Measurements from ENCODE around the gene CTNNA2.

CTNNA2 gene

DNA sequence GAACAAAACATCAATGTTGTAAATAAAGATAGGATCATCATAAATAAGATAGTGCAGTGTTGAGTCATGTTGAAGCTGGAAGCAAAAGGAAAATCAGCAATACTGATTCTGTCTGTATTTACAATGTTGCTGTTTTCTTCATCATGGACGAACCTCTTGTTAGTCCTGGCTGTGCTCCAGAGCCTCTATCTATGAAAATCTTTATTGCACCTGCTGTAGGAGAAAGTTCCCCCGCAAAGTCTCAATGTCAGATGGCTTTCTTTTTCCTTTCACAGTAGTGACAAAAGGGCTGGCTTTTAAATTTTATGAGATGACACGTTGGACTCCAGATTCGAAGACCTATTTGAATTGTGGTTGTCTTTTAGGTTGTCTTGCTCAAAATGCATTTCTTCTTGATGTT is 890.2 kb downstream of the CTNNA2 start:
- no peak for DNase-seq (ENCODE audit: low read depth)

DNA sequence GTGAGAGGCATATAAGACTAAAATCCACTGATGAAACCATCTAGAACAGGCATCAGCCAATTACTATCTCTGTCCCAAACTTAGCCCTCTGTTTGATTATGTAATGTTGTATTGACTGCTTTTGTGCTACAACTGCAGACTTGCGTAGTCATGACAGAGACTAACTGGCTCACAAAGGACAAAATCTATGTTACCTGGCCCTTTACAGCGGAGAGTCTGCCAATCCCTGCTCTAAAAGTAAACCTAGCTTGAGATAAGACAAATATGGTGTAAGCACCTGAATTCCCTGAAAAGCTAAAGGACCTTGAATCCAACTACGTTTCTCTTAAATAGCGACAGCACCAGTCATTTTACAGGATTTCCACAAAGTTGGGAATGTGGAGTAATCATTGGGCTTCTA is 894.5 kb downstream of the CTNNA2 start:
- DNase-seq (ENCODE audit: low read depth) = no peak

DNA sequence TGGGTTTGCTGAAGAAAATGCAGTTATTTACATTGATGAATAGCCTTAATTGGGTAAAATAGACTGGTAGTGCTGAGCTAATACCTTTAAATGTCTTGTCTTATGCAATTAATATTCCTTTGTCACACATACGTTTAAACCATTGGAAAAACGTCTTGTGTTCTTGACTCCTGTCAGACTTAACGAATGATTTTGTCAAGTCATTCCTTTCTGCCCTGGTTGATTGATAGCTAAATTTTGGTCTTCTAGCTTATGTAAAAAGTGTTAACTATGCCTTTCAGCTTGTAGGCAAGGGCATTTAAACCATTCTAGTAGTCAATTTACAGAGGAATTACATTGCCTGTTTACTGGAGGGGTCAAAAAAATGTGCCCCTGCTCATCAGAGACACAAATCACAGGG is 897.5 kb downstream of the CTNNA2 start:
- no peak for DNase-seq (ENCODE audit: low read depth)

DNA sequence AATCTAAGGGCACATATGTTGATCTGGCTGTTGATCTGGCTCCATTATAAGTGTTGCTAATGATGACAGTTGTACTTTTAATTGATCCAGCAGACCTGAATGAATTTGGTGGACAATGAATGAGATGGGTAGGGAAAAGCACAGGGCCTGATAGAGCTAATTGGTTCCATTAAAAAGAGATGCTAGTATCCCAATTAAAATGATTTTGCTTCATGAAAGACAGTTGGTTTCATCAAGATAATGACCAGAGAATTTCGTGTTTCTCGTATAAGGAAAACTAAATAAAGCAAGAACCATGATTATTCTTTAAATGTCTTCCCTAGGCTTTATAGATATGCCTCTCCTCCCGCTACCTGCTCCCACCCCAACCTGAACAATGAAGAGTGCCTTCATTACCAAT is 900.3 kb downstream of the CTNNA2 start:
- DNase-seq (ENCODE audit: low read depth) = no peak

DNA sequence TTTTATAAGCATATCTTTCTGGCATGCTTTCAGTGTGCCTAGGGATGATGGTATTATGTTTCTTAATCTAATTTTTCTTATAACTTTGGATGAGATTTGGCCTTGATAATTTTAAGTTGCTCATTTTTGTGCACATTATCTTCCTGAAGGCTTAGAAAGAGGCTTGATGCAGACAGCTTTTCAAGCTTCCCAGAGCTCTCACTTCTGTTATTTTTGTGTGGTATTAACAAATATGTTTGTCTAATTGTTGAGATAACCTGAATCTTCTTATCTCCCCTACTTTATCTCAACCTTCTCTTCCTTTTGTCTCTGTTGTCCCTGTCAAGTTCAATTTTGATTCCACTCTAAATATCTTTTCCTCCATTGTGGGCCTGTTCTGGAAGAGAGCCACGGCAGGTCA is 904.9 kb downstream of the CTNNA2 start:
- DNase-seq (ENCODE audit: low read depth) = no peak

DNA sequence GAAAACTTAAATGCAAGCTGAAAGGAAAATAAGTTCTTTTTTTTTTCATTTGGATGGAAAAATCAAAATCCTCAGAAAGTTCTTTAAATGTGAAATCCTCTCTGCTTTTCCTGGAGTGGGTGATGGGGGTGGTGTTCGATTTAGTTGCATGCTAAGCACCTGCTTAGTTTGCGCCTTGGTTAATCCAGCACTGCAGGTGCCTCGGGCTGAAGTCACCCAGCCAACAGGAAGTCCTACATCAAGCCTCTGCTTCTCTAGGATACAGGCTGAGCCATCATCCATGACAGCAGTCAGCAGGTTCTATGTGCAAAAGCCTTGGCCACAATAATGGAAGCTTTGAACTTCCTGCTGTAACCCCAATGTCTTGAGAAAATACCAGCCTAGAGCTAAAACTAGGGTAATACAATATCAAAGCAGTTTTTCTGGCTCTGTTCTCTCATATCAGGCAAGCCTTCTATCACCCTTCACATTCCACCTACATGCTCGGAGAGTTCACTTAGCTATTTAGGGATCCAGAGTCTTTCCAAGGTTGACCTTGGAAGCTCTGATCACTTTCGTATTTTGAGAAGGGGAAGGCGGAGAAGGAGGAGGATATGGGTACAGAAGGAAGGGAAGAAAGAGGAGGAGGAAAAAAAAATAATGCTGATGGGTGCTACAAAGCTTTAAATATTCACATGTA is 907.8 kb downstream of the CTNNA2 start:
- no peak for DNase-seq (ENCODE audit: low read depth)

DNA sequence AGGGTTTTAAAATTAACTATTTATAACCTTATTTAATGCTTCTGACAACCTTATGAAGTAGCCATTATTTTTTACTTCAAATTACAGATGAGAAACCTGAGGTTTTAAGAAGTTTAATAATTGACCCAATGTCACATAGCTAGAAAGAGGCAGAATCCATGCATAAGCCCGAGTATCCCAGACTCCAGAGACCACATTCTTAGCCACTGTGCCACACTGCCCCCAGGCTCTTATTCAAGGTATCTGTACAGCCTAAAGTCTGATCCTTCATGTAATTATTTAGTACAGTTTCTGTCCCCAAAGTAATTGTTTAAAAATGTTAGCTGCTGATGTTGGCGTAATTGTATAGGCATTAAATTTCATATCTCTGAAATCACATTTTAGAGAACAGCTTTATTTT is 916.4 kb downstream of the CTNNA2 start:
- DNase-seq (ENCODE audit: low read depth) = no peak

DNA sequence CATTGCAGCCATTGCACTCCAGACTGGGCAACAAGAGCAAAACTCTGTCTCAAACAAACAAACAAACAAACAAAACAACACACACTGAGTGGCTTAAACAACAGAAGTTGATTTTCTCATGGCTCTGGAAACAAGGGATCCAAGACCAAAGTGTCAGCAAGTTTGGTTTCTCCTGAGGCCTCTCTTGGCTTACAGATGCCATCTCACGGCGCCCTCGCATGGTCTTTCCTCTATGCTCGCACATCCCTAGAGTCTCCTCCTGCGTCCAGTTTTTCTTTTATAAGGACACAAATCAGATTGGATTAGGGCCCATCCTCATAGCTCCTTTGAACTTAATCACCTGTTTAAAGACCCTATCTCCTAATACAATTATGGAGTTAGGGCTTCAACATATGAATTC is 925.1 kb downstream of the CTNNA2 start:
- DNase-seq (ENCODE audit: low read depth) = no peak

DNA sequence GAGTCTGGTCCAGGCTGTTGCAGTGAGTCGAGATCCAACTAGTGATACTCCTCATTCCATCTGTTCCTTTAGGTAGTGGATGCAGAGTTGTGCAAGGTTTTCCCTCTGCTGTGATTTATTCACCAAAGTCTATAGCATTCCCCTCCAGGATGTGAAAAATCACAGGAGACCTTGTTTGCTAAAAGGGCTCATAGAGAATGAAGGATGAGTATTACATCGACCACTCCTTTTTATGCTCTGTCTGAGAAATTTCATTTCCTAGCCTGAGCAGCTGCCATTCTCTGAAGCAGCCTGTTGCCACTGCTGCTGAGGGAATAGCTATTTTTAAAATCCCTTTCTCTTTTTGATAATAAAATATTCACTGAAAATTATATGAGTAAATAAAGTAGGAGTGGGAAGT is 925.8 kb downstream of the CTNNA2 start:
- no peak for DNase-seq (ENCODE audit: low read depth)

DNA sequence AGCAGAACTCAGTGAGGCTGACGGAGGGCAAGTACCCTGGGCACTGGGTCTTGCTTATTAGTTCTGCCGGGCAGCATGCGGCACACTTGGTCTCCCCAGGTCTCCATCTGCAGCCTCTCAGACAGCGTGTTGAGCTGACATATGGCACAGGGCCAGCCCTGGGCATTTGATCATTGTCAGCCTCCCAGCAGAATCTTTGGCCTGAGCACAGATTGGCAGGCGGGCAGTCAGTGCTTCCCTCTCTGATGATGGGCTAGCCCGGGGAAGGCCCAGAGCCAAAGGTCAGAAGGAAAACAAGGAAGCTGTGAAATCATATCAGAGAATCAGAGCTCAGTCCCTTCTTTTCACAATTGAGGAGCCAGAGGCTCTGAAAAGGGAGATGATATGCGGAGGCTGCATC is 941.8 kb downstream of the CTNNA2 start:
- no peak for DNase-seq (ENCODE audit: low read depth)

DNA sequence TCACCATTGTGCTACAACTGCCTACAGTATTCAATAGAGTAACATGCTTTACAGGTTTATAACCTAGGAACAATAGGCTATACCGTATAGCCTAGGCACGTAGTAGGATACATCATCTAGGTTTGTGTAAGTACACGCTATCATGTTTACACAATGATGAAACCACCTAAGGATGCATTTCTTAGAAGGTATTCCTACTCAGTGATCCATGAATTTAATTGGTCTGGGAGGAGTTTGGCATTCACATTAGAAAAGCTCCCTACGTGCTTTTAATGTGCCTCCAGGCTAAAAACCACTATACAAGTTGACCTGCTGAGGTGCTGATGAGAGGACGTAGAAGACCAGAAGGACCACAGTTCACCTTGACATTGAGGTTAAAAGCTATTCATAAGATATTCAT is 946.2 kb downstream of the CTNNA2 start:
- DNase-seq (ENCODE audit: low read depth) = no peak

DNA sequence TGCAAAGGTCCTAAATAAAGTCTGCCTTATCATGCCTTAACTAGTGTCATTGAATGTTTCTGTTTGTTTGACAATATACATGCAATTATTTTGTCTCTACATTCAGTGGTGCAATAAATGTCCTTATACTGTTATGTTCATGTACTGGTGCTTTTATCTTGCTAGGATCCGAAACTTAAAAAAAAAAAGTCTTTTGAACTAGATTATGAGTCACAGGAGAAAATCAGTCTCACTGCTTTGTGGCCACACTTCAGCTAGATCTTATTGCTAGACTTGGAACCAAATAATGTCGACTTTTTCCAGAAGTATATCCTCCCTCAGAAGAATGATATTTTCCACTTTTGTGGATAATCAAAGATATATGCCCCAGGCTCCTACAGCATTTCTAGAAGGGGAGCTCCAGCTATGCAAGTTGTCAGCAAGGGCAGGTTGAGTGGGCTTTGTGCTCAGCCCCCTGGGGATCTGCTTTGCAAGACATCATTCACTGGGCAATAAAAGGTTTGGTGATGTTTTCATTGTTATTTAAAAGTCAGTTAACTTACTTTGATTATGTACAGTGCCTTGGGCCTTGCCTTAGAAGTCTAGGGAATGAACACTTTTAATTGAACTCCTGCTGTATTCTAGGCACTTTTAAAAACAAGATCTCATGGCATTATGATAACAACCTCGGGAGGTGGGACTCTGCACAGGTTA is 948.8 kb downstream of the CTNNA2 start:
- no peak for DNase-seq (ENCODE audit: low read depth)

DNA sequence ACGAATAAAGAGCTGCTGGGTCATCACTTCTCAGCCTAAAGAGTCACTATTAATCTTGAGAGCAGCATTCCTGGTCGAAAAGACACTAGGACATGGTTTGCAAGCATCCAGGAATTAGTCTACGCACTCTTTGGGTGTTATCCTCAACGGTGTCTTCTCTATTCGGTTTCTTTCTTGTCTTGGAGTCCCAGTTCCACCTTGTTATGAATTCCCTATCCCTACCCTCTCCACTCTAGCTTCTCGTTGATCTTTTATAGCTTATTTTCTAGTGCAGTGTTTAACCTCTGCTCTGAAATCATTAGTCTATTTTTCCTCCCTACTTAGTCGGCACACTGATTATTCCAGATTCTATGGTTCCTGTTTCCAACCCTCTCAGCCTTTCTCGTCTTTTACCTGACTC is 949.8 kb downstream of the CTNNA2 start:
- no peak for DNase-seq (ENCODE audit: low read depth)

DNA sequence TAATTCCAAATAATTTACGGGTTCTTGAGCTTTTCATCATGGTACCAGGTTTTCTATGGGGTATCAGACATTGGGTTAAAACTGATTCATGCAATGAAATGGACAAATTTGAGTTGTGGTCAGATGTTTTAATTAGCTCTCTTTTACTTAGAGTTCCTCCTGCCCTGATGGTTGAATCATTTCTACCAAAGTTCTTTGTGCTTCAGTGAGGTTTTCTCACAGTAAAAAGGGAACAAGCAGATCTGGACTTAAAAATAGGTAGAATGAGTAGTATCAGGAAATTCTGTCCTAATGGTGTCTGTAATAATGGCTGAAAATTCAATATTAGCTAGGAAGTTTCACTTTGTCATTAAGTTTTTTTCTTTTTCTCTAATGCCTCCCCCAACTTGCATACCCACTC is 951.4 kb downstream of the CTNNA2 start:
- no peak for DNase-seq (ENCODE audit: low read depth)

DNA sequence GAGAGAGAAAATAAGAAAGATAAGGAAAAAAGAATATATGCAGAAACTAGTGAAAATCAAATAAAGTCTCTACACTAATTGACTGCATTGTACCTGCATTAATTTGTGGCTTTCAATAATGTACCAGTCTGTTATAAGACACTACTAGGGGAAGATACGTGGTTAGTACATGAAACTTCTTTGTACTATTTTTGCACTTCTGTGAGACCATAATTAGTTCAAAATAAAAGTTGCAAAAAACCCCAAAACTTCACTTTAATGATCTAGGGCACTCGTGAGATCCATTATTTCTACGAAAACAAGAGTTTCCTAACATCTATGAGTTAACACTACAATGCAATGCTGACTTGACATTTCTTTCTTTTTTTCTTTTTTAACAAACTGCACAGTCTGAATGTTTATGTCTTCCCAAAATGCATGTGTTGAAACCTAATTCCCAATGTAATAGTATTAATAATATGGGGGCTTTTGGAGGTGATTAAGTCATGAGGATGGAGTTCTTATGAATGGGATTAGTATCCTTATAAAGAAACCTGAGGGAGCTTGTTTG is 954.5 kb downstream of the CTNNA2 start:
- DNase-seq (ENCODE audit: low read depth) = no peak

DNA sequence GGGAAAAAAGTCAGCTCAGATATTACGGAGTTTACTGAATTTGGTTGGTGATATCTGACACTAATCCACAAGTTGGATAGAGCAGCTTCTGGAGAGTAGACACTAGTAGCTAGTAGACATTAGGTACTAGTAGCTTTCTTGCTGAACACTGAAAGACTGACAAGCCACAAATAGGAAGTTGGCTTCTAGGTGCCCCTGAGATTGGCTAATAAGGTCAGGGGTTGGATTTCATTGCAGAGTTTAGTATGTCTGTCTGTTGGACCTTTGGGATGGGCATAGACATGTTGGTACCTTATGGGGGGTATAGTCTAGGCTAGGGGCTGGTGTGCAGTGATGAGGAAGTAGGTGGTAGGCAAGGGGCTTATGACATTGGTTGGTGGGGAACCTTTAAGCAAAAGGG is 956.6 kb downstream of the CTNNA2 start:
- DNase-seq (ENCODE audit: low read depth) = no peak

DNA sequence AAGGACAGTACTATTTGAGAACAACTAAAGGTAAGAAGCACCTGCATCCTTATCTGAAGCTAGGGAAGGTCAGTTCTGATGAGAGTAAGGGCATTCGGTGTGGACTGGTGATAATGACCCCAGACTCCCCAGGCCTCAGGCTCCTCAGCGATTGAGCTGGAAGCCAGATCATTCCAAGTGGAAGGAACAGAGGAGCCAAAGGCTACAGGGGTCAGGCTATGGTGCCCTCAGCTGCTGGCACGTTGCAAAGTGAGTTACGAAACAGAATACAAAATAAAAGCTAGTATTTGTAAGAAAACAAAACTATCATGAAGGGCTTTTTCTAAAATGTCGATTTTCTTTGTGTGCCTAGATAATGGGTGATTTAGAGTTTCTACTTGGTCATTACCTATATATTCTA is 960.2 kb downstream of the CTNNA2 start:
- no peak for DNase-seq (ENCODE audit: low read depth)

DNA sequence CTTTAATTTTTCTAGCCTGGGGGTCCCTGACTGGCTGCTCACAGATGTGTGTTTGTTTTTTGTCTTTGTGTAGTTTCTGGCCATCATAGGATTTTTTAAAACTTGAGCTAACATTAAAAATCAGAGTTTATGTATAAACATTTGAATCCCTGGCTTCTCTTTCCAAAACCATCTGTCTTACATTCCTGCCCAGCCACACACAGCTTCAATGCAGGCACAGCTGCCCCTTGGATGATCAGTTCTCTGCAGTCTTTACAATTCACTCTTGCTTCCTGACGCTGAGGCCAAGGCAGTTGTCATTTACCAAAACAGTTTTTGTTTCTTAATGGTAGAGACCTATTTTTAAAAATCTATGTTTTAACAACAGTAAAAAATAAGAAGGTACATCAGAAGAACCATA is 960.9 kb downstream of the CTNNA2 start:
- DNase-seq (ENCODE audit: low read depth) = no peak

DNA sequence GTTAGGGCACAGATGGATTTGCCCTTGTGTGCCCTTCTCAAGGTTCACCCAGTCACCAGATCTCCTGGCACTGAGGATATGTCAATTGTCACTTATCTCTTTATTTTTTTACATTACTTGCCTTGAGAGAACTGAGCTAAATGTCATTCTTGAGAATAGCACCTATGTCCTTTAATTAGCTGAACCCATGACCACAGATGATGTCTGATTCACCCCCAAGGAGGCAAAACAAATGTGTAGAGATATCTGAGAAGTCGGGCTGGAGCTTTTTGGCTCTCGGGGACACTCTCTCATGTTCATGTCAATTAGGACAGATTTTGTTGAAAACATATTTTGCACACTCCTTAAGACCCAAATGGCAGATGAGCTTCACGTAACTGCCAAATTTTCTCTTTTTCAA is 963.1 kb downstream of the CTNNA2 start:
- DNase-seq (ENCODE audit: low read depth) = no peak

DNA sequence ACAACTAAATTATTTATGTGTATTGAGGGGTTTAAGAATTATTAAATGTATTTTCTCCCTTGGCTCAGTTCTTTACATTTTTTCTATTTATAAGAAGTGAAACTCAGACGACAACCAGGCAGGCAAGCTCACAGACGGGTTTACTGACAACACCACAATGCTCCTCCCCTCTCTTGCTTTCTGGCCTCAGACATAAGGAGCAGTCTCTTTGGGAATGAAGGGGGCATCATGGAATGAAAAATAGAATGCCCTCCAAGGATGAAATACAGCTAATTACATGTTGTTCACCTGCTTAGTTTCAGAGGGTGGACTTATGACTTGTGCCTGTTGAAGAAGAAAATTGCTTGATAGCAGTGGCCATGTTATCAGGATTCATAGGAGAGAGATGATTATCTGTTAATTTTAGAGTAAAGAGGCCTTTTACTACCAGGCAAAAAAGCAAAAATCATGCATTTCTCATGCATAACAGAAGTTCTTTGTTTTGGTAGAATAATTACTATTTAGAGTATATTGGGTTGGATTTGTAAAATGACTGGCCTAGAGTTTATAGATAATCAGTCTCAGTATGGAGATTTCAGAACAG is 963.8 kb downstream of the CTNNA2 start:
- no peak for DNase-seq (ENCODE audit: low read depth)

DNA sequence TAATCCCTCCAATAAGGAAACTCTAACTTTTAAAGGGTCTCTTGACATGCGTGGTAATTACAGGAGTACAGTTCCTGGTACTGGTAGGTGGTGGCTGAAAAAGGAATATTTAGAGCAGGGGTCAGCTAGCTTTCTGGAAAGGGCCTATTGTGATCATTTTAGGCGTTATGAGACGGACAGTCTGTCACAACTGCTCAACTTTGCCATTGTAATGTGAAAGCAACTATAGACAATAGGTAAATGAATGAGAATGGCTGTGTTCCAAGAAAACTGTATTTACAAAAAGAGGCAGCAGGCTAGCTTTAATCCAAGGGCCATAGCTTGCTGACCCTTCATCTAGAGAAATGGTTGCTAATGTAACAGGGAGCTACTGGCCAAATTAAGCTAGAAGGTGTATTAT is 969.4 kb downstream of the CTNNA2 start:
- DNase-seq (ENCODE audit: low read depth) = no peak

DNA sequence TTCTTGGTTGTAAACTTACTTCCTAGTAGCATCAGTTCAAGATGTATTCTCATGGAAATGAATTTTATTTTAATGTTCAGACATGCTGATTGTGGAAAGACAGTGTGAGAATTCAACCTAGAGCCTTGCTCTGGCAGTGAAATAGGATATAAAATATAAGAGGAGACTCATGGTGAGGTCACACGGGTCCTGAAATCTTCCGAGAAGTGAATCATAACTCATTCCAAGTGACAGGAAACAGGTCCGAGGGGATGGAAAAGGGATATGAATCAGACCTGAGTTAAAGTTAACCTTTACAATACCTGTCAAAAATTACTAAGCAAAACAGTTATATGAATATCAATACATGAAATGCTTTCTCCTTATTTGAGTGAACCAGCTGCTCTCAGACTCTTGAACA is 976.9 kb downstream of the CTNNA2 start:
- no peak for DNase-seq (ENCODE audit: low read depth)

DNA sequence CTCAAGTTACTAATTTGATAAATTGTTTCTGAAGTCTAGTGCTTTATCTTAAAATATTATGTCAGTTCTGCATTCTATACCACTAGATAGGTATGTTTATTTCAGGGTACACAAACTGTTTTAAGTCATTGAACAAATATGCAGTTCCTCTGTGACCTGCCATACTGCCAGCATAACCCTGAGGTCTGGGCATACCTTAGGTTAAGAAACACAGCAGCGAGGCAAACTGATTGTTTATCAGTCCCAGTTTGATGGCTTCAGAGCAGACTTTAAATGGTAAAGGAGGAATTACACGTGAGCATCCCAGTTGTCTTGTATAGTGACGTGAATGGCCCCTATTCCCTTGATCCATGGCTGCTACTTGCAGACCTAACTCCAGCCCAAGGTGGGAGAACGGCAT is 978.1 kb downstream of the CTNNA2 start:
- no peak for DNase-seq (ENCODE audit: low read depth)

DNA sequence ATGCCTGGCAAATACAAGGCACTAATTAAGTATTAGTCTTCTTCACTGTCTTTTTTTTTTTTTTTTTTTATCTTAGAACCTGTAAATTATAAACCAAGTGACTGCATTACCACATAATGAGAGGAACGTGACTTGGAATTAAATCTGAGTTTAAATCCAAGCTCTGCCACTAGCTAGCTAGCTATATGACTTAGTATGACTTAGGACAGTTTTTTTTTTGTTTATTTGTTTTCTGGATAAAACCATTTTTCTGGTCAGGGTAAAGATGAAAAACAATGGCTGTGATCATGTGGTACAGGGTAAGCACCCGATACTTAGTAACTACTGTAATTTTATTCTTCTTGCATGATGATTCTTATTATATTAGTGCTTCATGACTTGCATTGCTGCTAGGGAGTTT is 983.5 kb downstream of the CTNNA2 start:
- DNase-seq (ENCODE audit: low read depth) = no peak
